GM21423 (cell line): ENCODE data around the gene HMBS.
"Not testable (repeated sequence)": the region's sequence is repeated elsewhere in the genome, so short reads cannot be mapped to it uniquely, and the experiment has no call there.

Experiments used
- ATAC-seq: cut with Tn5 transposase; IDR thresholded peaks from one replicate; pipeline ENCODE4 v1.9.1; 2021; ENCODE audit warnings: mild to moderate bottlenecking, moderate library complexity; ENCODE audit not compliant: unreplicated experiment

HMBS gene

DNA sequence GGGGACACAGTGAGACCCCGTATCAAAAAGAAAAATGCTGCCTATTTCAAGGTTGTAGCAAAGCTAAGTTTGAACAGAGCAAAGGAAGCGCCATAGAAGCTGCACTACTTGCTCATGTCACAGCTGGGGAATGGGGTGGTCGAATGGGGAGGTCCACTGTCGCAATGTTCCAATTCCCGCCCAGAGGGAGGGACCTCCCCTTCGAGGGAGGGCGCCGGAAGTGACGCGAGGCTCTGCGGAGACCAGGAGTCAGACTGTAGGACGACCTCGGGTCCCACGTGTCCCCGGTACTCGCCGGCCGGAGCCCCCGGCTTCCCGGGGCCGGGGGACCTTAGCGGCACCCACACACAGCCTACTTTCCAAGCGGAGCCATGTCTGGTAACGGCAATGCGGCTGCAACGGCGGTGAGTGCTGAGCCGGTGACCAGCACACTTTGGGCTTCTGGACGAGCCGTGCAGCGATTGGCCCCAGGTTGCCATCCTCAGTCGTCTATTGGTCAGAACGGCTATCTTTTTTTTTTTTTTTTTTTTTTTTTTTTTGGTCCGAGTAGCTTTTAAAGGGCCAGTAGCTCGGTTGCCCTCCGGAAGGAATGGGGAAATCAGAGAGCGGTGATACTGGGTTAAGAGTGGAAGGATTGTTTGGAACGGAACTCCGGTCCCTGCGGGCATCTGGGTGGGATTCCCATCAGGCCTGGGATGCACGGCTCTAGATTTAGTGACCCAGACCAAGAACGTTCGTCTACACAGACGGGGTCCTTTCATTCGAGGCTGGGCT lies at the start of gene HMBS:
Gene HMBS (plus strand): TSS at position 219 of the 774 bp plus-strand sequence. CDS start 153 bp downstream, at position 372.
- peak; percentile 86 for ATAC-seq

- ATAC-seq: no peak
Observed at GRCh38 chr11:119038884-119039283, 45.8 kb upstream of the HMBS start.

DNA sequence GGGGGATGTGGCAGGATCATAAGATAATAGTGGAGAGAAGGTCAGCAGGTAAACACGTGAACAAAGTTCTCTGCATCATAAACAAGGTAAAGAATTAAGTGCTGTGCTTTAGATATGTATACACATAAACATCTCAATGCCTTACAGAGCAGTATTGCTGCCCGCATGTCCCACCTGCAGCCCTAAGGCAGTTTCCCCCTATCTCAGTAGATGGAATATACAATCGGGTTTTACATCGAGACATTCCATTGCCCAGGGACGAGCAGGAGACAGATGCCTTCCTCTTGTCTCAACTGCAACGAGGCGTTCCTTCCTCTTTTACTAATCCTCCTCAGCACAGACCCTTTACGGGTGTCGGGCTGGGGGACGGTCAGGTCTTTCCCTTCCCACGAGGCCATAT lies 45.2 kb upstream of the HMBS start:
- not testable (repeated sequence) for ATAC-seq

DNA sequence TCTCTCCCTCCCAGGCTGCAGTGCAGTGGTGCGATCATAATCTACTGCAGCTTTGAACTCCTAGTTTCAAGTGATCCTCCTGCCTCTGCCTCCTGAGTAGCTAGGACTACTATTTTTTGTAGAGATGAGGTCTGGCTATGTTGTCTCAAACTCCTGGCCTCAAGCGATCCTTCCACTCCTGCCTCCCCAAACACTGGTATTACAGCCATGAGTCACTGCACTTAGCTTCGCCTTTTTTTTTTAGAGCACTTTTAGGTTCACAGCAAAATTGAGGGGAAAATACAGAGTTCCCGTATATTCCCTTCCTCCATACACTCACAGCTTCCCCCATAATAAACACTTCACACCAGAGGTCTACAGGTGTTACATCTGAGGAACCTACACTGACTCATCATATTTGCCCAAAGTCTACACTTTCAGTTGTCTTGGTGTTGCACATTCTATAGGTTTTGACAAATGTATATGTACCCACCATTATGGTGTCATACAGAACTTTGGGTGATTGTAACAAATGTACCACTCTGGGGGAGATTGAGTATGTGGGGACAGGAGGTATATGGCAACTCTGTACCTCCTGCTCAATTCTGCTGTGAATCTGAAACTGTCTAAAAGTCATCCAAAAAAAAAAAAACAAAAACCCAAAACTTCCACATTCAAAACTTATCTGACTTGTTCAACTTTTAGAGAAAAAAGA lies 42.7 kb upstream of the HMBS start:
- no peak for ATAC-seq

- no peak for ATAC-seq
Observed at GRCh38 chr11:119042927-119043326, 41.8 kb upstream of the HMBS start.

- ATAC-seq: no peak
Observed at GRCh38 chr11:119044708-119045107, 40.0 kb upstream of the HMBS start.

GRCh38 chr11:119046489-119046888 lies 38.2 kb upstream of the HMBS start:
- ATAC-seq: no peak

GRCh38 chr11:119047205-119047604 lies 37.5 kb upstream of the HMBS start:
- no peak for ATAC-seq

- ATAC-seq: no peak
Observed at GRCh38 chr11:119048644-119049043, 36.0 kb upstream of the HMBS start.

GRCh38 chr11:119049081-119049480 lies 35.6 kb upstream of the HMBS start:
- ATAC-seq: no peak

DNA sequence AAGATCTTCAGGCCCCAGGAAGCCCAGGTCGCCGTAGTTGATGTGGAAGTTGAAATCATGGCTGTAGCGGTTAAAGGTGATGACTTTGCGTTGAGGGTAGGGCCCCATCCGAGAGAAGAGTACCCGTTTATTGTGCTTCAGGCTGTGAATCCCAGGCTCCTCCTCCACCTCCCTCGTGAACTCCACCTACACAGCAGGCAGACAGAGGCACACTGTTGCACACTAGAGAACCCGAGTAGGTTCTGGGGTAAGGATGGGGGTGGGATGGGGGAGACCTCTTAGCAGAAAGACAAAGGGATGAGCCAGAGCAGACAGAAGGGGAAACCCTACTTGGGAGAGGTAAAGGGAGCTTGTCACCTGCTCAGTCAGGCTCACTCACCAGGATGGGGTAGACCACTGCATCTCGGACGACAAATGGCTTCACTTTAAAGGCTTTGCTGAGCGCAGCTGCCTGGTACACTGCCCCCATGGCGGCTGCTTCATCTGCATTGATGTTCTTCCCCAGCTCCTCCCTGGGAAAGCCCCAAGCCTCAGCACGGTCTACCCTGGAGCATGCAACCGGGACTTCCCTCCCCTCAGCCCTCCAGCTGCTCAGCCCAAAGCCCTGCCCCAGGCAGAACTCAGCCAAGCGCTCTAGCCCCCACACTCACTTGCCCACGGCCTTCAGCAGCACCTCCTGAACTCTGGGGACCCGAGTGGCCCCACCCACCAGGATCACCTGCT lies 33.1 kb upstream of the HMBS start:
- ATAC-seq: peak; percentile 35

GRCh38 chr11:119052163-119052814 lies 32.4 kb upstream of the HMBS start:
- no peak for ATAC-seq

GRCh38 chr11:119054418-119054817 lies 30.3 kb upstream of the HMBS start:
- no peak for ATAC-seq

- ATAC-seq: no peak
Observed at GRCh38 chr11:119055901-119056300, 28.8 kb upstream of the HMBS start.

- peak; percentile 6 for ATAC-seq
Observed at GRCh38 chr11:119056421-119056999, 28.2 kb upstream of the HMBS start.

DNA sequence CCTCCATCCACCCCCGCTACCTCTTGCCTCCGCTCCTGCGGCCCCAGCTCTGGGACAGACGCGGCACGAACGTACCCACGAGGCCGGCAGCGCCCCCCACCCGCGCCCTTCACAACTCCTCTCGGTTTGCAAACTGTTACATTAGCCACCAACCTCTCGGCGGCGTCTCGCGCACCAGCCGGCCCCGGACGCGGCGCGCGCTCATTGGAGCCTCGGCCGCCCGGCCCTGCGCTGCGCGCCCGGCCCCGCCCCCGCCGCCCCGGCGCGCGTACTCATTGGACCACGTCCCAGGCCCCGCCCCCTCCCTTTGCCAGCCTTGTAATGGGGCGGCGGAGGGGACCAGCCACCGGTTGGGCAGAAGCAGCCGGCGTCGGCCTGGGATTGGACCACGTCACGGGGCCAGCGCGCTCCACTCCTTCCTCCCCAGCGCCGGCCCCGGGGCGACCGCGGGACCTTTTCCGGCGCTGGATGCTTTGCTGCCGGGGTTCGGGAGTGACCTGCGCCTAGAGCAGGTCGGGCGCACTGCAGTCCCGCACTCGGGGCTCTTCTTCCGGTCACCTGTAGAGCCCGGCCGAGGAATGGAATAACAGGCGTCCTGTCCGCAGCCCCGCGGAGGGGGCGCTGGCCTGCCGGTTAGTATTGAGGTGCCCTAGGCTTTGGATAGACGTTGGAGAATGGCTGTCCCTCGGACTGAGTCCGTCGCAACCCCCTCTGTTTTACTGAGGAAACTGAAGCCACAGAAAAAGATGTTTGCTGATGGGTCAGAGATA lies 27.5 kb upstream of the HMBS start, which contains the start of gene HYOU1:
Gene HYOU1 (minus strand): TSS at position 206 of the 770 bp plus-strand sequence. CDS start 1,045 bp downstream, outside the sequence.
- peak; percentile 89 for ATAC-seq

- ATAC-seq: not testable (repeated sequence)
Observed at GRCh38 chr11:119059128-119059527, 25.6 kb upstream of the HMBS start.

DNA sequence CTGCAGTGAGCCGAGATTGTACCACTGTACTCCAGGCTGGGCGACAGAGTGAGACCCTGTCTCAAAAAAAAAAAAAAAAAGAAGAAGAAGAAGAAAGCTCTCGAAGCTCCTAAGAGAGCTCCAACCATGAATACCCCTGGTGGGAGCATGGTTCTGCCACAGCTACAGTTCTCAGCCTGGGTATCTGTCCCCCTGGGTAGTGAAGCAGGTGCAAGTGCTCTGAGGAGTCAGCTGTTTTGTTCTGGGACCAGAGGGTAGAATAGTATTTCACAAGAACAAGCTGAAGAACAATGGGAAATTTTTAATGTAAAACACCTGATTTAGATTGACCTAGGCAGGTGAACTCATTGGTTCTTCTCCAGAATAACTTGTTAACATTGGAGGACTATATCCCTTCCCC lies 23.4 kb upstream of the HMBS start:
- no peak for ATAC-seq

DNA sequence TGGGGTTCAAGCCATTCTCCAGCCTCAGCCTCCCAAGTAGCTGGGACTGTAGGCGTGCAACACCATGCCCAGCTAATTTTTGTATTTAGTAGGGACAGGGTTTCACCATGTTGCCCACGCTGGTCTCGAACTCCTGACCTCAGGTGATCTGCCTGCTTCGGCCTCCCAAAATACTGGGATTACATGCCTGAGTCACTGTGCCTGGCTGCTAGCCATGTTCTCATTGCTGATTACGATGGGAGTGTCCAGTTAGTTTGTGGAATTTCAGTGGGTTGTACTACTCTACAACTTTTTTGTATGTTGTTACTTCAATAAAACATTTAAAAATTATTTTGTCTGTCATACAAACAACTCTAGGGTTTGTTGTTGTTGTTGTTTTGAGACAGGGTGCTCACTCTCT lies 21.9 kb upstream of the HMBS start:
- no peak for ATAC-seq

- no peak for ATAC-seq
Observed at GRCh38 chr11:119065369-119065768, 19.3 kb upstream of the HMBS start.
